ENCODE data around the gene NUDT4B.
"Not testable (repeated sequence)": the region's sequence is repeated elsewhere in the genome, so short reads cannot be mapped to it uniquely, and the experiment has no call there.

The NUDT4B gene

GRCh38 chr1:148738667-148739066, 9.9 kb upstream of the NUDT4B start:
- DNase-seq (ENCODE audit: low read depth) = not testable (repeated sequence)

GRCh38 chr1:148743200-148743599, 5.4 kb upstream of the NUDT4B start:
- not testable (repeated sequence) for DNase-seq (ENCODE audit: low read depth)

GRCh38 chr1:148743726-148744720, 4.6 kb upstream of the NUDT4B start:
- DNase-seq (ENCODE audit: low read depth) = not testable (repeated sequence)

GRCh38 chr1:148749335-148749681, 734 bp downstream of the NUDT4B start:
- not testable (repeated sequence) for DNase-seq (ENCODE audit: low read depth)

- DNase-seq (ENCODE audit: low read depth) = not testable (repeated sequence)
Measured at GRCh38 chr1:148756231-148756630, 7.7 kb downstream of the NUDT4B start.

GRCh38 chr1:148757446-148757845, 8.9 kb downstream of the NUDT4B start:
- not testable (repeated sequence) for DNase-seq (ENCODE audit: low read depth)

- DNase-seq (ENCODE audit: low read depth) = not testable (repeated sequence)
Measured at GRCh38 chr1:148758412-148758811, 9.8 kb downstream of the NUDT4B start.

GRCh38 chr1:148758925-148759324, 10.4 kb downstream of the NUDT4B start:
- not testable (repeated sequence) for DNase-seq (ENCODE audit: low read depth)

GRCh38 chr1:148759749-148760148, 11.2 kb downstream of the NUDT4B start:
- not testable (repeated sequence) for DNase-seq (ENCODE audit: low read depth)

GRCh38 chr1:148760206-148760605, 11.6 kb downstream of the NUDT4B start:
- not testable (repeated sequence) for DNase-seq (ENCODE audit: low read depth)

GRCh38 chr1:148761360-148761759, 12.8 kb downstream of the NUDT4B start:
- DNase-seq (ENCODE audit: low read depth) = not testable (repeated sequence)

GRCh38 chr1:148765238-148766019, 16.9 kb downstream of the NUDT4B start:
- not testable (repeated sequence) for DNase-seq (ENCODE audit: low read depth)

- not testable (repeated sequence) for DNase-seq (ENCODE audit: low read depth)
Measured at GRCh38 chr1:148768541-148768940, 20.0 kb downstream of the NUDT4B start.

- not testable (repeated sequence) for DNase-seq (ENCODE audit: low read depth)
Measured at GRCh38 chr1:148769495-148769894, 20.9 kb downstream of the NUDT4B start.

GRCh38 chr1:148773690-148774089, 25.1 kb downstream of the NUDT4B start:
- DNase-seq (ENCODE audit: low read depth) = not testable (repeated sequence)

GRCh38 chr1:148774102-148774501, 25.5 kb downstream of the NUDT4B start:
- DNase-seq (ENCODE audit: low read depth) = not testable (repeated sequence)

- not testable (repeated sequence) for DNase-seq (ENCODE audit: low read depth)
Measured at GRCh38 chr1:148775263-148775662, 26.7 kb downstream of the NUDT4B start.

GRCh38 chr1:148777649-148778048, 29.1 kb downstream of the NUDT4B start:
- DNase-seq (ENCODE audit: low read depth) = not testable (repeated sequence)

GRCh38 chr1:148780404-148780803, 31.8 kb downstream of the NUDT4B start:
- DNase-seq (ENCODE audit: low read depth) = not testable (repeated sequence)

- DNase-seq (ENCODE audit: low read depth) = not testable (repeated sequence)
Measured at GRCh38 chr1:148791543-148792099, 43.0 kb downstream of the NUDT4B start.

- DNase-seq (ENCODE audit: low read depth) = not testable (repeated sequence)
Measured at GRCh38 chr1:148793762-148794332, 45.3 kb downstream of the NUDT4B start.
